Smooth muscle cell (in vitro differentiated cells): ENCODE results near the gene KDELR3. TPM values are rescaled to one million over a fixed set of nuclear protein-coding genes. Genes with fewer than 3 reads are reported as not detected.

Experiments
- DNase-seq: peaks from one replicate; lab custom pipeline; 2025; ENCODE audit not compliant: unreplicated experiment; lab: John Stamatoyannopoulos, UW
- H2AFZ ChIP-seq: fragments of 200-600 bp; sonication (generic); 2 replicates; pipeline ENCODE4 v1.6.0; 2016; ENCODE audit warnings: antibody characterized with exemption, low read depth, mild to moderate bottlenecking
- H3F3A ChIP-seq: fragments of 200-600 bp; sonication (generic); 2 replicates; pipeline ENCODE4 v1.6.0; 2017; ENCODE audit warnings: antibody characterized with exemption, low read depth
- H3K27ac ChIP-seq: fragments of 200-600 bp; sonication (generic); 2 replicates; pipeline ENCODE4 v1.5.1; 2016; ENCODE audit warnings: low read depth, mild to moderate bottlenecking
- H3K27me3 ChIP-seq: fragments of 200-600 bp; sonication (generic); 2 replicates; pipeline ENCODE4 v1.6.1; 2016; ENCODE audit warnings: low read depth, mild to moderate bottlenecking
- H3K36me3 ChIP-seq: fragments of 200-600 bp; sonication (generic); 2 replicates; pipeline ENCODE4 v1.5.1; 2016; ENCODE audit warnings: low read depth
- H3K4me1 ChIP-seq: fragments of 200-600 bp; sonication (generic); 2 replicates; pipeline ENCODE4 v1.5.1; 2016; ENCODE audit warnings: low read depth
- H3K4me2 ChIP-seq: fragments of 200-600 bp; sonication (generic); 2 replicates; pipeline ENCODE4 v1.6.0; 2016; ENCODE audit warnings: mild to moderate bottlenecking
- H3K4me3 ChIP-seq: fragments of 200-600 bp; sonication (generic); 2 replicates; pipeline ENCODE4 v1.5.1; 2016; ENCODE audit warnings: mild to moderate bottlenecking
- H3K79me2 ChIP-seq: fragments of 200-600 bp; sonication (generic); 2 replicates; pipeline ENCODE4 v1.6.0; 2016; ENCODE audit warnings: low read depth, mild to moderate bottlenecking
- H3K9ac ChIP-seq: fragments of 200-600 bp; sonication (generic); 2 replicates; pipeline ENCODE4 v1.6.0; 2016; ENCODE audit warnings: low read depth
- H3K9me3 ChIP-seq: fragments of 200-600 bp; sonication (generic); replicated peaks from 2 replicates; pipeline ENCODE4 v1.5.1; 2016; ENCODE audit warnings: low read depth
- H4K20me1 ChIP-seq: fragments of 200-600 bp; sonication (generic); 2 replicates; pipeline ENCODE4 v1.6.0; 2016; ENCODE audit warnings: low read depth
- WGBS: methylation state at CpG from one replicate; pipeline ENCODE4 v1.1.7; 2016; ENCODE audit warnings: low lambda C conversion rate; 5-methylcytosine and 5-hydroxymethylcytosine counted together
- polyA plus RNA-seq: library from polyadenylated mRNA; unstranded; fragments of >200 nt; fragmentation: Nextera tagmentation; extraction: Ambion mirVana; gene quantifications from 2 replicates; pipeline ENCODE4 v1.2.1, GENCODE V29; 2016
- total RNA-seq: library from RNA; depleted of rRNA; stranded (reverse); fragments of >200 nt; gene quantifications from 2 replicates; pipeline ENCODE4 v1.2.3, GENCODE V29; 2014
- TF ChIP-seq, protein P1 (sequence below): fragments of 200-600 bp; sonication (generic); IDR thresholded peaks from 2 replicates; pipeline ENCODE4 v1.5.1; 2017; ENCODE audit warnings: borderline replicate concordance, mild to moderate bottlenecking, antibody characterized with exemption; ENCODE audit not compliant: insufficient read depth, poor library complexity, severe bottlenecking

Gene KDELR3
- total and polyA plus RNA-seq, 2 experiments from 2014 or later, result 163 to 252 TPM

DNA sequence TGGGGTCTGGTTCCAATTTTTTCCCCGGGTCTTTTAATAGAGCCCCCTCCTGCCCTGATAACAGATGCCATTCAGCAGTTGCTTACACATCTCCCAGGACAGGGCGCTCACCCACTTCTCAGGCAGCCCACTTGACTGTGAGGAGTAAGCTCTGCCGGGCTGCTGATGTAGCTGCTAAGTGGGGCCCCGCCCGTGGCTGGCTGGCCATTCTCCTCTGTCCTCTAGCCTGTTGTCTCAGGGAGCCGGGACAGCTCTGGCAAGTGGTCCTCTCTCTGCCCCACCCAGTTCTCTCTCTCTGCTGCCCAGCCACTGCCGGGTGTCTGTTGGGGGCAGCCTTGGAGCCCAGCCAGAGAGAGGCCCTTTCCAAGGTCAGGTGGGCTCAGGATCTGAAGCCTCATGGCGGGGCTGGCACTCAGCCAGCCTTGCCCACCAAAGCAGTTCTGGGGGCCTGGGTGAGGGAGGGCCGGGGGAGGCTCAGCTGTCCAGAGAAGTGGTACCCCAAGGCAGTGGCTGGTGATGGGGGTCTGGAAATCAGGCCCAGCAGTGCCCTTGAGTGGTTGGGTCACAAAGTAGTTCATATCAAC is 21.8 kb upstream of the KDELR3 start:
- Histone ChIP-seq H3K4me1 (no peaks in the 10 kb centered on the region), H3K36me3 (no peaks in the 10 kb centered on the region), H3F3A (no peaks in the 10 kb centered on the region), H2AFZ (no peak overlapping the region), H3K4me3 (no peak overlapping the region), H3K79me2 (no peaks in the 10 kb centered on the region), H3K27me3 (peaks cover 17% of the 10 kb centered on the region), H3K27ac (no peak overlapping the region), H3K9me3 (no peaks in the 10 kb centered on the region), H3K4me2 (no peak overlapping the region), H3K9ac (no peak overlapping the region), H4K20me1 (no peaks in the 10 kb centered on the region)
- TF ChIP-seq, protein P1, sequence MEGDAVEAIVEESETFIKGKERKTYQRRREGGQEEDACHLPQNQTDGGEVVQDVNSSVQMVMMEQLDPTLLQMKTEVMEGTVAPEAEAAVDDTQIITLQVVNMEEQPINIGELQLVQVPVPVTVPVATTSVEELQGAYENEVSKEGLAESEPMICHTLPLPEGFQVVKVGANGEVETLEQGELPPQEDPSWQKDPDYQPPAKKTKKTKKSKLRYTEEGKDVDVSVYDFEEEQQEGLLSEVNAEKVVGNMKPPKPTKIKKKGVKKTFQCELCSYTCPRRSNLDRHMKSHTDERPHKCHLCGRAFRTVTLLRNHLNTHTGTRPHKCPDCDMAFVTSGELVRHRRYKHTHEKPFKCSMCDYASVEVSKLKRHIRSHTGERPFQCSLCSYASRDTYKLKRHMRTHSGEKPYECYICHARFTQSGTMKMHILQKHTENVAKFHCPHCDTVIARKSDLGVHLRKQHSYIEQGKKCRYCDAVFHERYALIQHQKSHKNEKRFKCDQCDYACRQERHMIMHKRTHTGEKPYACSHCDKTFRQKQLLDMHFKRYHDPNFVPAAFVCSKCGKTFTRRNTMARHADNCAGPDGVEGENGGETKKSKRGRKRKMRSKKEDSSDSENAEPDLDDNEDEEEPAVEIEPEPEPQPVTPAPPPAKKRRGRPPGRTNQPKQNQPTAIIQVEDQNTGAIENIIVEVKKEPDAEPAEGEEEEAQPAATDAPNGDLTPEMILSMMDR, result no peak
- DNase-seq, result no peak
- WGBS, result 85% methylated on average over 9 of the region's 9 CpGs

DNA sequence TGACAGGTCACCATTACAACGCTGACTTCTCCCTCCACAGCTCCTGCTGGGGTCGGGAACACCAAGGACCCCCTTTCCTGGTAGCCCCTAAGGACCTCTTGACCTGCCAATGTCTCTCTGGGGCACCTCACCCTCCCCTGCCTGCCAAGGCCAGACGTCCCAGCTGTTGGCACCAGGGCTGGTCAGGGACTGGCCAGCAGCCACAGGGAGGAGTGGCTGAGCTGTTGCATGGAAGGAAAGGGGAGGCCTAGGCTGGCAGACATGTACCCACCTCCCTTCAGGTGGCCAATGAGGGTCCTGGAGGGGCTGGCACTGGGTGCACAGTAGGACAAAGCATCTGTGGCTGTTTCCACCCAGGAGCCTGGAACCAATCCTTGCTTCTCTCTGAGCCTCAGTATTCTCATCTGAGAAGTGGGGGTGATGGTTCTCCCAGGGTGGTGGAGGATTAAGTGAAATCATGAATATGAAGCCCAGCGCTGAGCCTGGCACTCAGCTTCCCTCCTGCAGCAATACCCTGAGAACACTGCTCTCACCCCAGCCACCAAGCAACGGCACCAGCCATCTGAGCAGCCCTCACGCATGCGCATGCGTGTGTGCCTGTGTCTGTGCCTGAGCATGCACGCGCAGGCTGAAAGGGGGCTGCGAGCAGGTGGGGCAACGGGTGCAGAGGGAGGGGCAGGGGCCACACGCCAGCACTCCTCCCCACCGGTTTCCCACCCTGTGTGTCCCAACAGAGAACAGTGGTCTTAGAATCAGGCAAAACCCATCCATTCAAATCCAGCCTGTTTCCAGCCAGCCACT is 18.8 kb upstream of the KDELR3 start:
- no peaks in the 10 kb centered on the region for H3K36me3 ChIP-seq
- H4K20me1 ChIP-seq, result no peaks in the 10 kb centered on the region
- no peak overlapping the region for H2AFZ ChIP-seq
- no peak for DNase-seq
- H3K4me2 ChIP-seq, result no peak overlapping the region
- H3K4me1 ChIP-seq, result no peaks in the 10 kb centered on the region
- H3F3A ChIP-seq, result no peaks in the 10 kb centered on the region
- TF ChIP-seq, protein P1, result no peak
- H3K9me3 ChIP-seq, result no peaks in the 10 kb centered on the region
- WGBS, result 90% methylated on average over 14 of the region's 14 CpGs
- no peaks in the 10 kb centered on the region for H3K79me2 ChIP-seq
- peaks cover 43% of the 10 kb centered on the region for H3K27me3 ChIP-seq
- H3K4me3 ChIP-seq, result no peak overlapping the region
- H3K27ac ChIP-seq, result no peak overlapping the region
- no peak overlapping the region for H3K9ac ChIP-seq

DNA sequence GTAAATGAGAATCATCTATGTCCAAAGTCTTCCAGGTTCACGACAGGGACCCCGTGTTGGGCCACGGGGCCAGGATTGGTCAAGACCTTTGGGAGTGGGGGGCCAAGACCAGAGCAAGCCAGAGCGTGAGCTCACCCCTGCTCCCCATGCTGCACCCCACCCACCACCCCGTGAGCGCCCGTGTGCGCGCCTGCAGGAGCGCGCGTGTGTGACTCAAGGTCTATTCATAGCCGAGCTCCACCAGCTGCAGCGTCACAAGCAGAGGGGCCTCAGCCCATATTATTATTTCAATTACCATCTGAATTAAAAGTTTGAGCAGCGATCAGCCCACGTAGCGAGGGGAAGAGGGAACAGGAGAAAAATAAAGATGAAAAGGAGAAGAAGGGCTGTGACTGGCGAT is 18.1 kb upstream of the KDELR3 start:
- Histone ChIP-seq H3K9me3 (no peaks in the 10 kb centered on the region), H3K79me2 (no peaks in the 10 kb centered on the region), H3F3A (no peaks in the 10 kb centered on the region), H2AFZ (no peak overlapping the region), H3K4me1 (no peaks in the 10 kb centered on the region), H3K4me3 (no peak overlapping the region), H3K27ac (no peak overlapping the region), H4K20me1 (no peaks in the 10 kb centered on the region), H3K9ac (no peak overlapping the region), H3K27me3 (peaks cover 49% of the 10 kb centered on the region), H3K4me2 (no peak overlapping the region), H3K36me3 (no peaks in the 10 kb centered on the region)
- 87% methylated on average over 18 of the region's 18 CpGs for WGBS
- no peak for DNase-seq
- TF ChIP-seq, protein P1, result no peak
